ENCODE measurements around the gene TMOD2. TPM values are rescaled to one million over a fixed set of nuclear protein-coding genes. Genes with fewer than 3 reads are reported as not detected.

Gene TMOD2
- total RNA-seq, 4 donors from 2014 or later, result 1.8 to 6.8 (median 5.3) TPM

GRCh38 chr15:51830276-51830806 is 78.9 kb downstream of the TMOD2 start:
- in situ Hi-C loops (cut with MboI; ENCODE audit: low pct_ligation_motif_present in 1 of 4, low pct_unique_long_range_greater_than_20kb in 1 of 4, low sequenced_read_pairs in 3 of 4), result no loop called here
- no peaks in the 10 kb centered on the region for H3K36me3 ChIP-seq
- no peaks in the 10 kb centered on the region for H3K27me3 ChIP-seq
- DNase-seq, result no peak
- peak overlapping the region; percentile 90 to 96 (median 94) for H3K27ac ChIP-seq
- peak overlapping the region; percentile 78 to 95 (median 85) for H3K4me3 ChIP-seq
- 0 to 3% methylated on average over 6 to 8 of the region's 8 CpGs for WGBS, 2 donors (ENCODE audit: low coverage in 1 of 2)
- intact Hi-C loops (cut with DNase I; ENCODE audit: low total_unique reads), result no loop called here
- no peaks in the 10 kb centered on the region for H3K9me3 ChIP-seq
- peaks cover 10 to 50% (median 29%) of the 10 kb centered on the region in 4 donors for H3K4me1 ChIP-seq
- TF ChIP-seq EP300 (IDR thresholded peaks at IDR 0.05; ENCODE audit: low read depth) (no peak), POLR2AphosphoS5 (IDR thresholded peaks at IDR 0.05) (peak in 1 of 3 donors; percentile 10), POLR2A (IDR thresholded peaks at IDR 0.05) (no peak)
- TF ChIP-seq, protein P1, sequence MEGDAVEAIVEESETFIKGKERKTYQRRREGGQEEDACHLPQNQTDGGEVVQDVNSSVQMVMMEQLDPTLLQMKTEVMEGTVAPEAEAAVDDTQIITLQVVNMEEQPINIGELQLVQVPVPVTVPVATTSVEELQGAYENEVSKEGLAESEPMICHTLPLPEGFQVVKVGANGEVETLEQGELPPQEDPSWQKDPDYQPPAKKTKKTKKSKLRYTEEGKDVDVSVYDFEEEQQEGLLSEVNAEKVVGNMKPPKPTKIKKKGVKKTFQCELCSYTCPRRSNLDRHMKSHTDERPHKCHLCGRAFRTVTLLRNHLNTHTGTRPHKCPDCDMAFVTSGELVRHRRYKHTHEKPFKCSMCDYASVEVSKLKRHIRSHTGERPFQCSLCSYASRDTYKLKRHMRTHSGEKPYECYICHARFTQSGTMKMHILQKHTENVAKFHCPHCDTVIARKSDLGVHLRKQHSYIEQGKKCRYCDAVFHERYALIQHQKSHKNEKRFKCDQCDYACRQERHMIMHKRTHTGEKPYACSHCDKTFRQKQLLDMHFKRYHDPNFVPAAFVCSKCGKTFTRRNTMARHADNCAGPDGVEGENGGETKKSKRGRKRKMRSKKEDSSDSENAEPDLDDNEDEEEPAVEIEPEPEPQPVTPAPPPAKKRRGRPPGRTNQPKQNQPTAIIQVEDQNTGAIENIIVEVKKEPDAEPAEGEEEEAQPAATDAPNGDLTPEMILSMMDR (IDR thresholded peaks at IDR 0.05), result no peak

DNA sequence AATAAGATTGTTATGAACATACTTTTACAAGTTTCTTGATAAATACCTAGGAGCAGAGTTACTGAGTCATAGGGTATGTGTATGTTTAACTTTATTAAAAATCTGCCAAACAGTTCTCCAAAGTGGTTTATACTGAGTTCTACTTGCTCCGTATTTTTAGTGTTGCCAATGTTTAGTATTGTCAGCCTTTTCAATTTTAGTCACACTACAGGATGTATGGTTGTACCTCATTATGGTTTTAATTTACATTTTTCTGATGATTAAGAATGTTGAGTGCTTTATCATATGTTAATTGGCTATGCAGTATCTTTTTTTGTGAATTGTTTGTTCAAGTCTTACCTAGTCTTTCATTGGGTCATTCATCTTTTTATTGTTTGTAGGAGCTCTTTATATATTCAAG is 82.4 kb downstream of the TMOD2 start:
- Histone ChIP-seq H3K36me3 (no peaks in the 10 kb centered on the region), H3K4me3 (no peak overlapping the region), H3K27ac (no peak overlapping the region), H3K4me1 (peaks cover 10 to 76% (median 39%) of the 10 kb centered on the region in 4 donors), H3K9me3 (no peaks in the 10 kb centered on the region), H3K27me3 (no peaks in the 10 kb centered on the region)
- intact Hi-C loops (cut with DNase I; ENCODE audit: low total_unique reads) (no loop called here), in situ Hi-C loops (cut with MboI; ENCODE audit: low pct_ligation_motif_present in 1 of 4, low pct_unique_long_range_greater_than_20kb in 1 of 4, low sequenced_read_pairs in 3 of 4) (no loop called here)
- TF ChIP-seq POLR2AphosphoS5 (IDR thresholded peaks at IDR 0.05), result no peak
- TF ChIP-seq POLR2A (IDR thresholded peaks at IDR 0.05), result no peak
- no peak for TF ChIP-seq EP300 (IDR thresholded peaks at IDR 0.05; ENCODE audit: low read depth)
- TF ChIP-seq, protein P1 (IDR thresholded peaks at IDR 0.05), result no peak
- WGBS, 2 donors (ENCODE audit: low coverage in 1 of 2), result 57 to 67% methylated on average over 1 of the region's 1 CpG
- no peak for DNase-seq

DNA sequence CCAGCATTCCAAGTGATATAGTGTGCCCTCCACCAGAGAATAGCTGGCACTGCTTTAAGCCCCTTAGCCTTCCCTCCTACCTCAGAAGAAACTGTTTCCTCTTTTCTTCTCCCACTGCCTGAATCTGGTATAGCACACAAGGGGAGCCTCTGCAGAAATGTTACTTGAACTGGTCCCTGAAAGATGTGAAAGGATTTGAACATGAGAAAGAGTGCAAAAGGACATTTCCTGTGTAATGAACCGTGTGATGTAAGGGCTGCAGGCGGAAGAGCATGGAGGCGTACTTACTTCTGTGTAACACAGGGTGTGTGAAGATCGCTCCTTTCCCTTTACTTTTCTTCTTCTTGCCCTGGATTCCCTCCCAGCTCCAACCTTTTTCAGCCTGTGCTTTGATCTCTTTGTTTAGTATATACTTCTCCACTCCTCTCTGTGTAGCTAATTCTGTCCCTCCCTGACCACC is 86.4 kb downstream of the TMOD2 start:
- Histone ChIP-seq H3K9me3 (no peaks in the 10 kb centered on the region), H3K4me1 (peaks cover 14 to 74% (median 28%) of the 10 kb centered on the region in 4 donors), H3K27me3 (no peaks in the 10 kb centered on the region), H3K36me3 (no peaks in the 10 kb centered on the region), H3K4me3 (no peak overlapping the region), H3K27ac (peak overlapping the region in 1 of 4 donors; percentile 11)
- intact Hi-C loops (cut with DNase I; ENCODE audit: low total_unique reads) (no loop called here), in situ Hi-C loops (cut with MboI; ENCODE audit: low pct_ligation_motif_present in 1 of 4, low pct_unique_long_range_greater_than_20kb in 1 of 4, low sequenced_read_pairs in 3 of 4) (no loop called here)
- TF ChIP-seq POLR2AphosphoS5 (IDR thresholded peaks at IDR 0.05) (no peak), POLR2A (IDR thresholded peaks at IDR 0.05) (no peak), EP300 (IDR thresholded peaks at IDR 0.05; ENCODE audit: low read depth) (no peak)
- TF ChIP-seq, protein P1 (IDR thresholded peaks at IDR 0.05), result no peak
- DNase-seq, result no peak
- 55% methylated on average over 4 of the region's 4 CpGs for WGBS, 2 donors (ENCODE audit: low coverage in 1 of 2)

DNA sequence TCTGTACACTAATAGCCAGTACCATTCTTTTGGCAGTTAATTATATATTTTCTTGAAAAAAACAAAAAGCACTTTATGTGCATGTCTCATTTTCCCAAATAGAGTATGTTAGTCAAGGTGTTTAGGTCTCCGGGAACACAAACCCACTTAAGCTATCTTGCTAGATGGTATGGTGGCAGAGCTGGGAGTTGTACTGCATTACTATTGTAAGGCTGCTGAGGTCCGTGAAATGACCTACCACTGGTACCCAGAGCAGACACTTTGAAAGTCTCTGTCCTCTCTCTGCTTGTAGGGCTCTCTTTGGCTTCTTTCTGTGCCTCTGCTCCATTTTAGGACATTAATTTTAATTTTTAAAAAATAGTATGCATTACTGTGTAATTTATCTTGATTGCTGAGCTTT is 86.9 kb downstream of the TMOD2 start:
- no peak overlapping the region for H3K4me3 ChIP-seq
- DNase-seq, result no peak
- H3K36me3 ChIP-seq, result no peaks in the 10 kb centered on the region
- H3K27me3 ChIP-seq, result no peaks in the 10 kb centered on the region
- H3K27ac ChIP-seq, result peak overlapping the region in 1 of 4 donors; percentile 11
- 70 to 77% methylated on average over 2 of the region's 2 CpGs for WGBS, 2 donors (ENCODE audit: low coverage in 1 of 2)
- H3K9me3 ChIP-seq, result no peaks in the 10 kb centered on the region
- H3K4me1 ChIP-seq, result peaks cover 17 to 75% (median 29%) of the 10 kb centered on the region in 4 donors
- in situ Hi-C loops (cut with MboI; ENCODE audit: low pct_ligation_motif_present in 1 of 4, low pct_unique_long_range_greater_than_20kb in 1 of 4, low sequenced_read_pairs in 3 of 4) (no loop called here), intact Hi-C loops (cut with DNase I; ENCODE audit: low total_unique reads) (no loop called here)
- no peak for TF ChIP-seq EP300 (IDR thresholded peaks at IDR 0.05; ENCODE audit: low read depth)
- no peak for TF ChIP-seq POLR2AphosphoS5 (IDR thresholded peaks at IDR 0.05)
- TF ChIP-seq, protein P1 (IDR thresholded peaks at IDR 0.05), result no peak
- no peak for TF ChIP-seq POLR2A (IDR thresholded peaks at IDR 0.05)

Measured in transverse colon (tissue), 4 donors.